Neural cell (in vitro differentiated cells): ENCODE data around the gene ZNRF1. TPM values are rescaled to one million over a fixed set of nuclear protein-coding genes. Genes with fewer than 3 reads are reported as not detected.

Experiments
- H2AFZ ChIP-seq: fragments of 200-600, 300-800 bp; sonication (generic), shearing (Covaris generic); 2 replicates; pipeline ENCODE4 v1.6.0; 2014; ENCODE audit warnings: low read depth, mild to moderate bottlenecking, antibody characterized with exemption, low read length, moderate library complexity
- H3F3A ChIP-seq: fragments of 200-600 bp; shearing (Covaris generic); 2 replicates; pipeline ENCODE4 v1.6.1; 2016; ENCODE audit warnings: mild to moderate bottlenecking, moderate library complexity, mixed read lengths, antibody characterized with exemption, low read length; ENCODE audit not compliant: insufficient read depth, poor library complexity, severe bottlenecking
- H3K27ac ChIP-seq: fragments of 200-600, 300-800 bp; sonication (generic), shearing (Covaris generic); 2 replicates; pipeline ENCODE4 v1.5.1; 2014; ENCODE audit warnings: mild to moderate bottlenecking, low read length, moderate library complexity
- H3K27me3 ChIP-seq: fragments of 300-800, 200-600 bp; sonication (generic), shearing (Covaris generic); 2 replicates; pipeline ENCODE4 v1.6.0; 2014; ENCODE audit warnings: mild to moderate bottlenecking, low read depth, low read length, moderate library complexity; ENCODE audit not compliant: insufficient read depth
- H3K36me3 ChIP-seq: fragments of 300-800, 200-600 bp; sonication (generic), shearing (Covaris generic); 2 replicates; pipeline ENCODE4 v1.5.1; 2014; ENCODE audit warnings: mild to moderate bottlenecking, antibody characterized with exemption, low read length, moderate library complexity; ENCODE audit not compliant: insufficient read depth
- H3K4me2 ChIP-seq: fragments of 300-800, 200-600 bp; sonication (generic), shearing (Covaris generic); 2 replicates; pipeline ENCODE4 v1.6.0; 2014; ENCODE audit warnings: mild to moderate bottlenecking, low read length
- H3K4me3 ChIP-seq: fragments of 300-800, 200-600 bp; sonication (generic), shearing (Covaris generic); 2 replicates; pipeline ENCODE4 v1.5.1; 2014; ENCODE audit warnings: mild to moderate bottlenecking, low read length, moderate library complexity
- H3K79me2 ChIP-seq: fragments of 200-600 bp; shearing (Covaris generic); replicated peaks from 2 replicates; pipeline ENCODE4 v1.6.0; 2014; ENCODE audit warnings: mild to moderate bottlenecking, low read length, moderate library complexity; ENCODE audit not compliant: insufficient read depth
- H3K9ac ChIP-seq: fragments of 300-800, 200-600 bp; sonication (generic), shearing (Covaris generic); 2 replicates; pipeline ENCODE4 v1.6.1; 2016; ENCODE audit warnings: mild to moderate bottlenecking, low read length, mixed read lengths
- H3K9me2 ChIP-seq: fragments of 200-600 bp; shearing (Covaris generic); 2 replicates; pipeline ENCODE4 v1.6.1; 2016; ENCODE audit warnings: mild to moderate bottlenecking, low read length, mixed read lengths; ENCODE audit not compliant: insufficient read depth
- H3K9me3 ChIP-seq: fragments of 200-600, 300-800 bp; sonication (generic), shearing (Covaris generic); 2 replicates; pipeline ENCODE4 v1.6.1; 2016; ENCODE audit warnings: mild to moderate bottlenecking, mixed run types, low read length, moderate library complexity, mixed read lengths
- H4K20me1 ChIP-seq: fragments of 200-600 bp; shearing (Covaris generic); 2 replicates; pipeline ENCODE4 v1.6.1; 2016; ENCODE audit warnings: mild to moderate bottlenecking, mixed run types; ENCODE audit not compliant: insufficient read depth
- CTCF ChIP-seq: fragments of 450-650 bp; IDR thresholded peaks from 2 replicates; pipeline ENCODE4 v1.5.1; 2014; ENCODE audit warnings: antibody characterized with exemption, mild to moderate bottlenecking, moderate library complexity; ENCODE audit not compliant: poor library complexity, severe bottlenecking
- EP300 ChIP-seq: fragments of 450-650 bp; conservative IDR thresholded peaks from 2 replicates; pipeline ENCODE4 v1.6.1; 2014; ENCODE audit warnings: antibody characterized with exemption, mild to moderate bottlenecking, moderate library complexity; ENCODE audit not compliant: poor library complexity, severe bottlenecking
- EZH2 ChIP-seq: fragments of 200-600, 300-800 bp; shearing (Covaris generic), sonication (generic); IDR thresholded peaks from 2 replicates; pipeline ENCODE4 v1.6.1; 2014; ENCODE audit warnings: antibody characterized with exemption, low read length, borderline replicate concordance, mild to moderate bottlenecking; ENCODE audit not compliant: insufficient read depth, poor library complexity, severe bottlenecking
- MXI1 ChIP-seq: fragments of 450-650 bp; conservative IDR thresholded peaks from 2 replicates; pipeline ENCODE4 v1.6.1; 2014; ENCODE audit warnings: antibody characterized with exemption, mild to moderate bottlenecking; ENCODE audit not compliant: poor library complexity, severe bottlenecking
- POLR2AphosphoS5 ChIP-seq: IDR thresholded peaks from 2 replicates; pipeline ENCODE4 v1.6.1; 2012
- RAD21 ChIP-seq: fragments of 450-650 bp; conservative IDR thresholded peaks from 2 replicates; pipeline ENCODE4 v1.6.1; 2014; ENCODE audit warnings: antibody characterized with exemption, mild to moderate bottlenecking, moderate library complexity
- REST ChIP-seq: IDR thresholded peaks from 2 replicates; pipeline ENCODE4 v1.6.1; 2012; ENCODE audit warnings: borderline replicate concordance
- SMC3 ChIP-seq: fragments of 450-650 bp; conservative IDR thresholded peaks from 2 replicates; pipeline ENCODE4 v1.6.1; 2014; ENCODE audit warnings: antibody characterized with exemption, mild to moderate bottlenecking, moderate library complexity; ENCODE audit not compliant: poor library complexity
- TAF1 ChIP-seq: IDR thresholded peaks from 2 replicates; pipeline ENCODE4 v1.6.1; 2012; ENCODE audit warnings: low read depth
- polyA plus RNA-seq: library from polyadenylated mRNA; depleted of rRNA; stranded (reverse); fragments of >200 nt; gene quantifications from 2 replicates; pipeline ENCODE4 v1.2.3, GENCODE V29; 2014

ZNRF1 gene
- polyA plus RNA-seq, 1 donor from 2014 or later: 31.6 TPM

GRCh38 chr16:75099075-75099667 lies 100.3 kb downstream of the ZNRF1 start:
- Histone ChIP-seq H2AFZ (no peak overlapping the region), H3F3A (no peaks in the 10 kb centered on the region), H3K27me3 (no peaks in the 10 kb centered on the region), H3K9me2 (no peaks in the 10 kb centered on the region), H3K36me3 (no peaks in the 10 kb centered on the region), H3K9ac (no peak overlapping the region), H3K79me2 (peaks cover 3% of the 10 kb centered on the region), H3K27ac (no peak overlapping the region), H3K9me3 (no peaks in the 10 kb centered on the region), H3K4me3 (no peak overlapping the region), H3K4me2 (no peak overlapping the region), H4K20me1 (no peaks in the 10 kb centered on the region)
- TF ChIP-seq EZH2 (no peak), MXI1 (no peak), EP300 (no peak), CTCF (no peak), REST (no peak), TAF1 (no peak), POLR2AphosphoS5 (no peak), SMC3 (no peak), RAD21 (no peak)

- no peak overlapping the region for H2AFZ ChIP-seq
- no peak overlapping the region for H3K27ac ChIP-seq
- no peak overlapping the region for H3K4me2 ChIP-seq
Observed at GRCh38 chr16:75099738-75100602, 101.1 kb downstream of the ZNRF1 start.

More at GRCh38 chr16:75099738-75100602, 101.1 kb downstream of the ZNRF1 start:
- no peaks in the 10 kb centered on the region for H4K20me1 ChIP-seq
- H3K36me3 ChIP-seq: no peaks in the 10 kb centered on the region
- TF ChIP-seq RAD21: no peak
- TF ChIP-seq REST: no peak
- TF ChIP-seq SMC3: no peak
- no peak for TF ChIP-seq CTCF
- no peak for TF ChIP-seq POLR2AphosphoS5
- TF ChIP-seq EZH2: no peak
- TF ChIP-seq MXI1: no peak
- TF ChIP-seq TAF1: no peak
- TF ChIP-seq EP300: no peak
- H3K79me2 ChIP-seq: peaks cover 3% of the 10 kb centered on the region
- no peaks in the 10 kb centered on the region for H3K27me3 ChIP-seq
- no peak overlapping the region for H3K4me3 ChIP-seq
- H3K9ac ChIP-seq: no peak overlapping the region
- H3K9me3 ChIP-seq: no peaks in the 10 kb centered on the region
- H3F3A ChIP-seq: no peaks in the 10 kb centered on the region
- no peaks in the 10 kb centered on the region for H3K9me2 ChIP-seq
